ENCODE measurements around the gene PCLO. TPM values are rescaled to one million over a fixed set of nuclear protein-coding genes. Genes with fewer than 3 reads are reported as not detected.
"Not testable (repeated sequence)": the region's sequence is repeated elsewhere in the genome, so short reads cannot be mapped to it uniquely, and the experiment has no call there.

The PCLO gene
- total RNA-seq, 1 experiment from 2014 or later: 7.5 TPM

DNA sequence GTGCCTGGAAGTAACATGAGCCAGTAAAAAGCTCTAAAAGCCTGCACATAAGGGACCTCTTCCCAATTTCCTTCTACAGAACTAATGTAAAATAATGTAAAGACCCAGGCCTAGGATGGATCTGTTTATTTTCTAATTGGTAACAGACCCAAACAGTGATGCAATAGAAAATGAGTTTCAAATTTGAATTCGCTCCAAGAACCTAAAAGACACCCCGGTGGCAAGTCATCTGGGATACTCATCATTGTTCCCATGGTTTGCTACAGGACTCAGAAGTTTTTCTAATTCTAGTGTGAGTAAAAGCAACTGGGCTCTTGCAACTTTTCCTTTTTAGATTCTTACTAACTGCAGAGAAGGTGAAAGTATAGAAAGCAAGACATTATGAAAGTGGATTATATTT lies 447.8 kb downstream of the PCLO start:
- Histone ChIP-seq H2AFZ (ENCODE audit: low read length) (no peak overlapping the region), H3K9me3 (ENCODE audit: low read length) (no peaks in the 10 kb centered on the region), H3K9ac (ENCODE audit: low read length) (no peak overlapping the region), H3K79me2 (ENCODE audit: low read length) (no peaks in the 10 kb centered on the region), H3K36me3 (ENCODE audit: low read depth, low read length) (no peaks in the 10 kb centered on the region), H3K4me1 (ENCODE audit: insufficient read depth, low read length) (no peaks in the 10 kb centered on the region), H3K9me2 (replicated peaks; ENCODE audit: low read length) (no peaks in the 10 kb centered on the region), H3K4me2 (ENCODE audit: low read length) (no peak overlapping the region), H3F3A (ENCODE audit: low read length, unreplicated experiment) (no peaks in the 10 kb centered on the region), H3K4me3 (ENCODE audit: low read length) (no peak overlapping the region), H3K27me3 (ENCODE audit: low read length) (no peaks in the 10 kb centered on the region), H3K27ac (ENCODE audit: low read length) (no peak overlapping the region), H4K20me1 (ENCODE audit: low read length) (no peaks in the 10 kb centered on the region)
- ChIA-PET CTCF (no interaction called here), POLR2A (ENCODE audit: unreplicated experiment) (no interaction called here)
- DNase-seq (no peak), ATAC-seq (no peak)
- TF ChIP-seq EZH2 (IDR thresholded peaks at IDR 0.05; ENCODE audit: low read length, unreplicated experiment) (no peak), EZH2phosphoT487 (IDR thresholded peaks at IDR 0.05; ENCODE audit: borderline replicate concordance, low read length) (no peak)
- TF ChIP-seq, protein P1, sequence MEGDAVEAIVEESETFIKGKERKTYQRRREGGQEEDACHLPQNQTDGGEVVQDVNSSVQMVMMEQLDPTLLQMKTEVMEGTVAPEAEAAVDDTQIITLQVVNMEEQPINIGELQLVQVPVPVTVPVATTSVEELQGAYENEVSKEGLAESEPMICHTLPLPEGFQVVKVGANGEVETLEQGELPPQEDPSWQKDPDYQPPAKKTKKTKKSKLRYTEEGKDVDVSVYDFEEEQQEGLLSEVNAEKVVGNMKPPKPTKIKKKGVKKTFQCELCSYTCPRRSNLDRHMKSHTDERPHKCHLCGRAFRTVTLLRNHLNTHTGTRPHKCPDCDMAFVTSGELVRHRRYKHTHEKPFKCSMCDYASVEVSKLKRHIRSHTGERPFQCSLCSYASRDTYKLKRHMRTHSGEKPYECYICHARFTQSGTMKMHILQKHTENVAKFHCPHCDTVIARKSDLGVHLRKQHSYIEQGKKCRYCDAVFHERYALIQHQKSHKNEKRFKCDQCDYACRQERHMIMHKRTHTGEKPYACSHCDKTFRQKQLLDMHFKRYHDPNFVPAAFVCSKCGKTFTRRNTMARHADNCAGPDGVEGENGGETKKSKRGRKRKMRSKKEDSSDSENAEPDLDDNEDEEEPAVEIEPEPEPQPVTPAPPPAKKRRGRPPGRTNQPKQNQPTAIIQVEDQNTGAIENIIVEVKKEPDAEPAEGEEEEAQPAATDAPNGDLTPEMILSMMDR (conservative IDR thresholded peaks at IDR 0.05; ENCODE audit: low read depth, low read length): no peak
- intact Hi-C loops (cut with micrococcal nuclease): no loop called here
- BruUV-seq (replicated peaks): no TSS peak

DNA sequence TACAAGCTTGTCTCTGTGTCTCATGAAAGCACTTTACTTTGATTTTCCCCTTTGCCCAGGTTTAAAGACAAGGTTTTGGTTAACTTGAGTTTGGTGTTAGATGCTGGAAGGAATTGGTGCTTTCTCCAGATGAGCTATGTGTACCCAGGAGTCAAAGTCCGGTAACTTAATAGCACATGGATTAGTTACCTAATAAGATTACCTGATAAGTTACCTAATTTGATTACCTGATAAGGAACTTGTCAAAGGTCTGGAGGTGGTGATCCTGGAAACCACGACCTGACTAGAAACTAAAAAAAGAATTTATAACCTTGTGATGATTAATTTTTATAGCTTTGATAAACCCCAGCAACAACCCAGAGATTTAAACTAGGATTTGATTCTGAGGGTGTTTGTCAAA lies 449.2 kb downstream of the PCLO start:
- intact Hi-C loops (cut with micrococcal nuclease): no loop called here

DNA sequence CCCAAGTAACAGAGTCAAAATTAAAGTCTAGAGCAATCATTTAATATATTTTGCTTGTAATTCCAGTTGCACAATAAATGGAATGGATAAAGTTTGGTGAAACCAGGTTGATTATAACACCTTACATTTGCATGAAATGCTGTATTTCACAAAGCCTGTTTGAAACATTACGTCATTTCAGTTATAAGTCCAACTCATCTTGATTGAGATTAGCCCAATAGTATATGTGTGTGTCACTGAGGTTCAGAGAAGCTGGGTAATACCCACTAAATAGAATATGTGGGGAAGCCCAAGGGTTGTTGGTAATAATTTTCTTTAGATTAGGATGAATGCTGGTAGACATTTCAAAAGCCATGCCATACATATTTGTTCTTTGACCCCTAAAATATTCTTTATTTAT lies 456.3 kb downstream of the PCLO start:
- H3K79me2 ChIP-seq (ENCODE audit: low read length); H3K36me3 ChIP-seq (ENCODE audit: low read depth, low read length); H3K9ac ChIP-seq (ENCODE audit: low read length); H3F3A ChIP-seq (ENCODE audit: low read length, unreplicated experiment); H3K9me2 ChIP-seq (replicated peaks; ENCODE audit: low read length); H3K27ac ChIP-seq (ENCODE audit: low read length); H3K4me1 ChIP-seq (ENCODE audit: insufficient read depth, low read length); H3K4me2 ChIP-seq (ENCODE audit: low read length); H2AFZ ChIP-seq (ENCODE audit: low read length); POLR2A ChIA-PET (ENCODE audit: unreplicated experiment); ATAC-seq; intact Hi-C loops (cut with micrococcal nuclease); DNase-seq; H3K9me3 ChIP-seq (ENCODE audit: low read length); H3K27me3 ChIP-seq (ENCODE audit: low read length); H4K20me1 ChIP-seq (ENCODE audit: low read length); H3K4me3 ChIP-seq (ENCODE audit: low read length); BruUV-seq (replicated peaks): not testable (repeated sequence)
- CTCF ChIA-PET: interaction anchor here (0.6 kb wide), 1 partner anchor 21 kb away, joined by 10 read pairs; no protein-coding TSS in a partner anchor

More for the DNA sequence above, 449.2 kb downstream of the PCLO start:
- Histone ChIP-seq H3K4me3 (ENCODE audit: low read length) (no peak overlapping the region), H3K4me1 (ENCODE audit: insufficient read depth, low read length) (no peaks in the 10 kb centered on the region), H4K20me1 (ENCODE audit: low read length) (no peaks in the 10 kb centered on the region), H2AFZ (ENCODE audit: low read length) (no peak overlapping the region), H3K9me2 (replicated peaks; ENCODE audit: low read length) (no peaks in the 10 kb centered on the region), H3K27me3 (ENCODE audit: low read length) (no peaks in the 10 kb centered on the region), H3K9ac (ENCODE audit: low read length) (no peak overlapping the region), H3K27ac (ENCODE audit: low read length) (no peak overlapping the region), H3K79me2 (ENCODE audit: low read length) (no peaks in the 10 kb centered on the region), H3K4me2 (ENCODE audit: low read length) (no peak overlapping the region), H3K36me3 (ENCODE audit: low read depth, low read length) (no peaks in the 10 kb centered on the region), H3K9me3 (ENCODE audit: low read length) (no peaks in the 10 kb centered on the region), H3F3A (ENCODE audit: low read length, unreplicated experiment) (no peaks in the 10 kb centered on the region)
- TF ChIP-seq, protein P1 (conservative IDR thresholded peaks at IDR 0.05; ENCODE audit: low read depth, low read length): no peak
- no peak for TF ChIP-seq EZH2 (IDR thresholded peaks at IDR 0.05; ENCODE audit: low read length, unreplicated experiment)
- no peak for TF ChIP-seq EZH2phosphoT487 (IDR thresholded peaks at IDR 0.05; ENCODE audit: borderline replicate concordance, low read length)
- no peak for DNase-seq
- ATAC-seq: no peak
- BruUV-seq (replicated peaks): no TSS peak
- ChIA-PET POLR2A (ENCODE audit: unreplicated experiment) (no interaction called here), CTCF (no interaction called here)
